Effector memory CD8-positive, alpha-beta T cell (primary cell): Measurements from ENCODE around the gene UNC93A.
"Not testable (repeated sequence)": the region's sequence is repeated elsewhere in the genome, so short reads cannot be mapped to it uniquely, and the experiment has no call there.

Experiments used
- ATAC-seq: fragments of 150-1000 bp; cut with Tn5 transposase; replicated peaks from 2 replicates; pipeline ENCODE4 v1.10.0; 2021; ENCODE audit warnings: mild to moderate bottlenecking, moderate library complexity
- DNase-seq, 3 experiments: peaks; one replicate each; pipeline ENCODE4 v3.0.0; 2021
- H3K27ac Mint-ChIP-seq, 2 donors: one replicate each; pipeline ENCODE4 v1.8.0; 2022; ENCODE audit warnings: mild to moderate bottlenecking in 2 of 2, mixed read lengths in 2 of 2, moderate library complexity in 2 of 2
- H3K27me3 Mint-ChIP-seq, 2 donors: one replicate each; pipeline ENCODE4 v1.8.0; 2022; ENCODE audit warnings: mixed read lengths in 2 of 2
- H3K36me3 Mint-ChIP-seq: one replicate; pipeline ENCODE4 v1.8.0; 2022; ENCODE audit warnings: mild to moderate bottlenecking, moderate library complexity, mixed read lengths; ENCODE audit not compliant: insufficient read depth
- H3K4me1 Mint-ChIP-seq, 2 donors: one replicate each; pipeline ENCODE4 v1.8.0; 2022; ENCODE audit warnings: low read depth in 2 of 2, mixed read lengths in 2 of 2
- H3K4me3 Mint-ChIP-seq, 2 donors: one replicate each; pipeline ENCODE4 v1.8.0; 2022; ENCODE audit warnings: mild to moderate bottlenecking in 2 of 2, mixed read lengths in 2 of 2, moderate library complexity in 2 of 2
- H3K9me3 Mint-ChIP-seq, 2 donors: one replicate each; pipeline ENCODE4 v1.8.0; 2022; ENCODE audit warnings: mixed read lengths in 2 of 2

Gene UNC93A

GRCh38 chr6:167341038-167341583, 50.0 kb downstream of the UNC93A start:
- no peak for DNase-seq
- H3K27me3 Mint-ChIP-seq = peaks cover 0 to 5% of the 10 kb centered on the region in 2 donors
- H3K36me3 Mint-ChIP-seq = no peaks in the 10 kb centered on the region
- no peaks in the 10 kb centered on the region for H3K4me1 Mint-ChIP-seq
- no peak overlapping the region for H3K27ac Mint-ChIP-seq
- no peaks in the 10 kb centered on the region for H3K9me3 Mint-ChIP-seq
- no peak overlapping the region for H3K4me3 Mint-ChIP-seq
- no peak for ATAC-seq

- H3K27ac Mint-ChIP-seq = no peak overlapping the region
- ATAC-seq (no peak), DNase-seq (no peak)
- no peaks in the 10 kb centered on the region for H3K9me3 Mint-ChIP-seq
- H3K27me3 Mint-ChIP-seq = peaks cover 0 to 5% of the 10 kb centered on the region in 2 donors
- no peak overlapping the region for H3K4me3 Mint-ChIP-seq
- no peaks in the 10 kb centered on the region for H3K36me3 Mint-ChIP-seq
- no peaks in the 10 kb centered on the region for H3K4me1 Mint-ChIP-seq
Observed at GRCh38 chr6:167341665-167342655, 50.8 kb downstream of the UNC93A start.

- Mint-ChIP-seq H3K36me3 (no peaks in the 10 kb centered on the region), H3K4me1 (no peaks in the 10 kb centered on the region), H3K27me3 (peaks cover 0 to 5% of the 10 kb centered on the region in 2 donors), H3K4me3 (no peak overlapping the region), H3K27ac (no peak overlapping the region), H3K9me3 (no peaks in the 10 kb centered on the region)
- ATAC-seq = no peak
- no peak for DNase-seq
Observed at GRCh38 chr6:167342879-167343610, 51.9 kb downstream of the UNC93A start.

DNA sequence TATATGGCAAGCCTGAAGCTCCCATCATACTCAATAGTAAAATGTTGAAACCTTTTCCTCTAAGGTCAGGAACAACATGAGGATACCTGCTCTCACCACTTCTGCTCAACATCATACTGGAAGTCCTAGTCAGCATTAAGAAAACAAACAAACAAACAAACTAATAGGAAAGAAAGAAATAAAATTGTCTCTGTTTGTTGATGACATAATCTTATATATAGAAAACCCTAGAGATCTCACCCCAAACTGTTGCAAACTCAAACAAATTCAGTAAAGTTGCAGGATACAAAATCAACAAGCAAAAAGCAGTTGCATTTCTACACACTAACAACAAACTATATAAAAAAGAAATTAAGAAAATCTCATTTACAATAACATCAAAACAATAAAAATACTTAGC, 54.2 kb downstream of the UNC93A start:
- Mint-ChIP-seq H3K4me1 (peaks cover 5 to 10% of the 10 kb centered on the region in 2 donors), H3K27me3 (no peaks in the 10 kb centered on the region), H3K36me3 (no peaks in the 10 kb centered on the region), H3K27ac (no peak overlapping the region), H3K9me3 (no peaks in the 10 kb centered on the region), H3K4me3 (no peak overlapping the region)
- ATAC-seq (no peak), DNase-seq (no peak)

- no peaks in the 10 kb centered on the region for H3K9me3 Mint-ChIP-seq
- no peaks in the 10 kb centered on the region for H3K27me3 Mint-ChIP-seq
- ATAC-seq (no peak), DNase-seq (no peak)
- H3K36me3 Mint-ChIP-seq = peaks cover 4% of the 10 kb centered on the region
- H3K4me3 Mint-ChIP-seq = no peak overlapping the region
- H3K4me1 Mint-ChIP-seq = peaks cover 7 to 12% of the 10 kb centered on the region in 2 donors
- no peak overlapping the region for H3K27ac Mint-ChIP-seq
Observed at GRCh38 chr6:167345960-167346359, 54.8 kb downstream of the UNC93A start.

DNA sequence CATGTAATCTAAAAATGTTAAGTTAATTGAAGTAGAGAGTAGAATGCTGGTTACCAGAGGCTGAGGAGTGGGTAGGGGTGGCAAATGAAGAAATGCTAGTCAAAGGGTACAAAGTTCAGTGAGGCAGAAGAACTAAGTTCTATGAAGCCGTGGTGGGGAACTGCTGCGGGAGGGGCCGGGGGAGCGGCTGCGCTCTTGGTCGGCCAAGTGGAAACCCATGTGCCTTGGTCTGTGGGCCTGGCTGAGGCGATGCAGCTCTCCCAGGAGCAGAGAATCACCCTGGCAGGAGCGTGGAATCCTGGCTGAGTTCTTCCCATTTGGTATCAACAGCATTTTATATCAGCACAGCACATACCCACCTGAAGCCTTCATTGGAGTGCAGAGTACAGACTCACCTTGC, 56.1 kb downstream of the UNC93A start:
- no peak overlapping the region for H3K4me3 Mint-ChIP-seq
- peaks cover 12 to 21% of the 10 kb centered on the region in 2 donors for H3K4me1 Mint-ChIP-seq
- H3K9me3 Mint-ChIP-seq = no peaks in the 10 kb centered on the region
- H3K27me3 Mint-ChIP-seq = no peaks in the 10 kb centered on the region
- no peak overlapping the region for H3K27ac Mint-ChIP-seq
- ATAC-seq (no peak), DNase-seq (no peak)
- peaks cover 12% of the 10 kb centered on the region for H3K36me3 Mint-ChIP-seq

DNA sequence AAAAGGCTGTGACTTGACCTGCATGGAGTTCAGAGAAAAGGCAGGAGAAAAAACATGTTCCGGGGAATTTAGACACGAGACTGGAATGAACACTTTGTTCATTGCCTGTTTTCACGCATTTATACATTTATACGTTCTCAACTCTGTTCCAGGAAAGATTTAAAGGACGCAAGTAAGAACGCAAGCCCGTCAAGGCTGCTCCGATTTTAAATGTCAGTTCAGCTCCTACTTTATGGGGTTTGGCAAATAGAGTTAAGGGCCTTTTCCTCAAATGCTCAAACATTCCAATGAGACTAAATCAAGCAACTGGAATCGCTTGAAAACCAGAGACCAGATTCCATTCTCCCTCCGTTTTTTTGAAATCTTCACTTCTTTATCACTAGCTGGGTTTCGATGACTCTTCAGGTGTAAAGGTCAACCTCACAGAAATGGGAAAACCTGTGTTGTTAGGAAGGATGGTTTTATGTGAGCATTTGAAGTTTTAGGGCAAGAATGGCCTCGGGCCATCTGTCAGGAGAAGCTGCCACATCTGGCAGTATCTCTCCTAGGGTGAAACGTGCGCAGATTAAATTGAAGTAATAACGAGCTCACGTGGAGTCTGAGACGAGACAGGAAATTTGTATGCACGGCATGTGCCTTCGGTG, 58.6 kb downstream of the UNC93A start:
- no peaks in the 10 kb centered on the region for H3K27me3 Mint-ChIP-seq
- H3K36me3 Mint-ChIP-seq = peaks cover 12% of the 10 kb centered on the region
- H3K27ac Mint-ChIP-seq = peak overlapping the region; percentile 57 to 84
- peaks cover 12 to 21% of the 10 kb centered on the region in 2 donors for H3K4me1 Mint-ChIP-seq
- DNase-seq = no peak
- no peaks in the 10 kb centered on the region for H3K9me3 Mint-ChIP-seq
- peak overlapping the region; percentile 84 to 87 for H3K4me3 Mint-ChIP-seq
- no peak for ATAC-seq

DNA sequence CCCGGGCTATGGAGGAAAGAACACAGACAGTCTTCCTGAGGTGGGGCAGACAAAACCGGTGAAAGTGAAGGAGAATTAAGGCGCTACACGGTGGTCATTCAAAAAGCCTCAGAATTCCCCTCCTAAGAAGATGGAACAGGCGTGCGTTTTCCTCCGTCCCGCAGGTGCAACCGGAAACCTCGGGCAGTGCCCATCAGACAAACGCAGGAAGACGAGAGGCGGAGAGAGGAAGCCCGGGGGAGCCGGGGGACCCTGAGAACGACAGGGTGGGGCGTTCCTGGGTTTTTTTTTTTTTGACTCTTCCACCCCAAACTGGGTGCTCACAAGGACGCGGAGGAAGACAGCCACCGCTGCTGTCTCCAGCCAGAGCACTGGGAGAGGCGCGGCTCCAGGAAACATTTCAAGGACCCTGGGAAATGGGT, 59.2 kb downstream of the UNC93A start:
- H3K36me3 Mint-ChIP-seq = peaks cover 12% of the 10 kb centered on the region
- H3K9me3 Mint-ChIP-seq = no peaks in the 10 kb centered on the region

GRCh38 chr6:167350731-167351655, 59.9 kb downstream of the UNC93A start:
- H3K4me3 Mint-ChIP-seq = peak overlapping the region; percentile 84 to 87
- H3K4me1 Mint-ChIP-seq = peaks cover 12 to 21% of the 10 kb centered on the region in 2 donors
- ATAC-seq = peak; percentile 87
- DNase-seq = peak; percentile 84 to 85 (median 84)
- no peaks in the 10 kb centered on the region for H3K9me3 Mint-ChIP-seq
- peaks cover 0 to 7% of the 10 kb centered on the region in 2 donors for H3K27me3 Mint-ChIP-seq
- peak overlapping the region; percentile 75 to 84 for H3K27ac Mint-ChIP-seq
- H3K36me3 Mint-ChIP-seq = peaks cover 12% of the 10 kb centered on the region

More for the DNA sequence above, 59.2 kb downstream of the UNC93A start:
- DNase-seq (no peak), ATAC-seq (no peak)
- peak overlapping the region; percentile 57 to 84 for H3K27ac Mint-ChIP-seq
- peak overlapping the region; percentile 84 to 87 for H3K4me3 Mint-ChIP-seq
- H3K4me1 Mint-ChIP-seq = peaks cover 12 to 21% of the 10 kb centered on the region in 2 donors
- no peaks in the 10 kb centered on the region for H3K27me3 Mint-ChIP-seq

GRCh38 chr6:167351656-167352345, 60.7 kb downstream of the UNC93A start:
- Mint-ChIP-seq H3K9me3 (no peaks in the 10 kb centered on the region), H3K36me3 (peaks cover 12% of the 10 kb centered on the region), H3K27ac (peak overlapping the region; percentile 75 to 84), H3K4me3 (peak overlapping the region; percentile 84 to 87), H3K4me1 (peaks cover 12 to 21% of the 10 kb centered on the region in 2 donors), H3K27me3 (peaks cover under 1 to 8% of the 10 kb centered on the region in 2 donors)
- no peak for DNase-seq
- no peak for ATAC-seq

DNA sequence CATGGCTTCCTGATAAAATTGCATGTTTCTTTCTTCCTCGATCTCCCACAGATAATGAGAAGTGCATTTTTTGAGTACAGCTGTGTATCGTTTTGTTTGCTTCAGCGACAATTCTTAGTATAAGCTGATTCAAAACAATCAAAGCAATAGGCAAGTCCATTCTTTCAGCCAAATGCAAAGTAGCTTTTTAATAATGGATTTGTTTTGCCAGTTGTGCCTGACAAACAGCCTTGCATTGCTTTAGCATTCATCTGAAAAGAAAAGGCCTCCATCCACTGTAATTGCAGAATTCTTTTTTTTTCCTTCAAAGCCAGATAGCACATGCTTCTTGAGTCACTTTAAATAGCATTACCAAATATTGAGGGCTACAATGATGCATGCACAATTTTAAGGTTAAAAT, 65.8 kb downstream of the UNC93A start:
- no peak for DNase-seq
- no peak for ATAC-seq
- no peak overlapping the region for H3K27ac Mint-ChIP-seq
- peaks cover 1% of the 10 kb centered on the region for H3K36me3 Mint-ChIP-seq
- peaks cover under 1 to 2% of the 10 kb centered on the region in 2 donors for H3K4me1 Mint-ChIP-seq
- no peaks in the 10 kb centered on the region for H3K9me3 Mint-ChIP-seq
- H3K27me3 Mint-ChIP-seq = peaks cover 4 to 17% of the 10 kb centered on the region in 2 donors
- H3K4me3 Mint-ChIP-seq = no peak overlapping the region

DNA sequence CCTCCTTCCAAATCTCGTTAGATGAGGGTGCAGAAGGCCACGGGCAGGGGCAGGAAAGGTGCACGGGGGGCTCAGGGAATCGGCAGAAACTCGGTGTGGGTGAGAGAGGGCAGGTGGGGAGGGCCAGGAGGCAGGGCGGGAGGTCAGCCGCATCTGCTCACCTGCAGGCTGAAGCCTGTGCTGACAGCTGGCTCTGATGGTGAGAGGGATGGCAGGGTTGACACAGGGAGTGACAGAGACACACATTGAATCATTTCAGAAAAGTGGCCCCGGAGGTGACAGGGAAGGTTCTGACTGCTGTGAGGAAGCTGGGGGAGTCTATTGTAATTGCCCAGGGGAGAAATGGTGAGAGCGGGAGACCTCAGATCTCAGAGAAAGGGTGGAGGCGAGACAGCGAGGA, 67.3 kb downstream of the UNC93A start:
- not testable (repeated sequence) for DNase-seq, H3K9me3 Mint-ChIP-seq, H3K4me3 Mint-ChIP-seq, H3K27ac Mint-ChIP-seq, H3K36me3 Mint-ChIP-seq, ATAC-seq, H3K4me1 Mint-ChIP-seq
- H3K27me3 Mint-ChIP-seq = peaks cover 8 to 22% of the 10 kb centered on the region in 2 donors
